GM18498 (cell line): Measurements from ENCODE around the gene PTK6.
"Not testable (repeated sequence)": the region's sequence is repeated elsewhere in the genome, so short reads cannot be mapped to it uniquely, and the experiment has no call there.

ENCODE experiments used
- ATAC-seq: cut with Tn5 transposase; IDR thresholded peaks from one replicate; pipeline ENCODE4 v1.9.1; 2021; ENCODE audit warnings: mild to moderate bottlenecking, moderate library complexity; ENCODE audit not compliant: unreplicated experiment

PTK6 gene

DNA sequence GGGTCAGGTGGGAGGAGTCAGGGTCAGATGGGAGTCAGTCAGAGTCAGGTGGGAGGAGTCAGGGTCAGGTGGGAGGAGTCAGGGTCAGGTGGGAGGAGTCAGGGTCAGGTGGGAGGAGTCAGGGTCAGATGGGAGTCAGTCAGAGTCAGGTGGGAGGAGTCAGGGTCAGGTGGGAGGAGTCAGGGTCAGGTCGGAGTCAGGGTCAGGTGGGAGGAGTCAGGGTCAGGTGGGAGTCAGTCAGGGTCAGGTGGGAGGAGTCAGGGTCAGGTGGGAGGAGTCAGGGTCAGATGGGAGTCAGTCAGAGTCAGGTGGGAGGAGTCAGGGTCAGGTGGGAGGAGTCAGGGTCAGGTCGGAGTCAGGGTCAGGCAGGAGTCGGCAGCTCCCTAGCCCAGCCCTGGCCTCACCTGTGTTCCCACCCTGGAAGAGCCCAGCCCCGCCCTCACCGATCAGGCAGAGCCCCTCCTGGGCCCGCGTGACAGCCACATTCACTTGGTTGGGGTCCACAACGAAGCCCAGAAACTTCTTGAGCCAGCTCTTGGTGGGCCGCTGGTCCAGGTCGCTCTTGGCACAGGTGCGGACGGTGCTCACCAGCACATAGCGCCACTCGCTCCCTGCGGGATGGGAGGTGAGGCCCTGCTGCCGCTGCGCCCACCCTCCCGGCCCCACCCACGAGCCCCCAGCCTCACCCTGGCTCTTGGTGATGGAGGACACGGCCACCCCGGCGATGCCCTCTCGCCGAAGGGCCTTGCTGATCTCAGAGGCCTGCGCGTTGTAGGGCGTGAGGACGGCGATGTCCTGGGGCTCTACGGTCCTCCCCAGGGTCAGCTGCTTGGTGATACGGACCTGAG is 22.5 kb upstream of the PTK6 start:
- not testable (repeated sequence) for ATAC-seq

DNA sequence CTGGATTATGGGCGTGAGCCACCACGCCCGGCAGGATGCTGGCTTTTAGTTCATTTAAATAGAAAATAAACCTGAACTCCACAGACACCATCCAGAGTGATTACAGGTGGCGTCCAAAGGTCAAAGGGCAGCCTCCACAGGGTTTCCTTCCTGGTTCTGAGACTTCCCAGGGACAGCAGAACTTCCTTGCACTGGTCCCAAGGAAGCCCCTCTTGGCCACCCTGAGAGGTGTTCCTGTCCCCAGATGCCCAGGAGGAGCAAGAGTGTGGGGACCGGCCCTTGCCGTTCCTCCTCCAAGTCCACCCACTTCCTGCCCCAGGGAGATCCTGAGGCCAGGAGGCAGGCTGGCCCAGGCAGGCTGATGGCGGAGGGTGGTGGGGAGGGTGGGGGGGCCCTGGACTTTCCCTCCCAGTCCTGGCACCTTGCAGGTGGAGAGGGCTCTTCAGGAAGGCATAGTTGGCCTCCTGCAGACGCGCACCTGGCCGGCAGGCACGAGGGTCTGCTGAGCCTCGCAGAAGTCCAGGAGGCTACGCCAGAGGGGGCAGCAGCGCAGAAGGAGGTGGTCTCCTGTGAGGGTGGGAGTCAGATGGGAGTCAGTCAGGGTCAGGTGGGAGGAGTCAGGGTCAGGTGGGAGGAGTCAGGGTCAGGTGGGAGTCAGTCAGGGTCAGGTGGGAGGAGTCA is 21.8 kb upstream of the PTK6 start:
- ATAC-seq = no peak

DNA sequence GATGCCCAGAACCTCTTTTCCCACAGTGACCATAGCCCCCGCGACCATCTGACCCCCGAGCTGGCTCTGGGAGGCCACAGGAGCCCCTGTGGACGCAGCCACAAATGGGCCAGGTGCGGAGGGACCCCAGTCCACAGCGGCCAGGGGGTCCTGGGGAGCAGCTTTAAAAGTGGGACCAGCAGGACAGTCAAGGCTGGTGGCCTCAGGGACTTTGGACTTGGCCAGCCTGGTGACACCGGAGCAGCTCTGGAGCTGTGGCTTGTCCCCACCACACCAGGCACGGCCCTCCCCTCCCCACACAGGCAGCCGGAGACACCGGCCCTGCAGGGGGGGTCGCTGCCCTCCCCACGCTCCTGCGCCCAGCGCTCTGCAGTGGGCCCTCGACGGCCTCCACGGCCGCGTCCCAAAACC is 20.3 kb upstream of the PTK6 start:
- ATAC-seq = no peak

DNA sequence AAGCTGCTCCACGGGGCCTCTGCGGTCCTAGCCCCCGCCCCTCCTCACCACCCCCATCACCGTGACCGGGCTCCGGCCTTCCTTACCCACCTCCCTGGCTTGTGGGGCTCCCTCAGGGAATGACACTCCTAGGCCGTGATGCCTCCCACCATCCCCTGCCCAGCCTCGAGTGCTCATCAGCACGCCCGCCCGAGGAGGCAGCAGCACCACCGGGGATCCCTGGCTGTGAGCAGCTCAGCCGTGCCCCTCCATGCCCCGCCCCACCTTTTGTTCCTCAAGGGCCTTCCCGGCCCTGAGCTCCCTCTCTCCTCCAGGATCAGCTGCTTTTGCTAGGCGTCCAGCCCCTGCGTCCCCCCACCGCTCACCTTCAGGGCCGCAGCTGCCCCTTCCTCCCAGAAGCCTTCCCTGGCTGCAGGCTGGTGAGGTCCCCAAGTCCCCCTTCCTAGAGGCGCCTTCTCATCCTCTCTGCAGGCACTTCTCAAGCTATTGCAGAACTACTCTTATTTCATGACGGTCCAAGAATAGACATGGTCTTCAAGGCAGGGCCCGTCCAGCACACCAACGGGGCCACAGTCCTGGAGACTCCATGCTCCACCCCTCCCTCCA is 19.8 kb upstream of the PTK6 start:
- ATAC-seq = no peak

GRCh38 chr20:63555661-63556381 is 18.6 kb upstream of the PTK6 start:
- no peak for ATAC-seq

DNA sequence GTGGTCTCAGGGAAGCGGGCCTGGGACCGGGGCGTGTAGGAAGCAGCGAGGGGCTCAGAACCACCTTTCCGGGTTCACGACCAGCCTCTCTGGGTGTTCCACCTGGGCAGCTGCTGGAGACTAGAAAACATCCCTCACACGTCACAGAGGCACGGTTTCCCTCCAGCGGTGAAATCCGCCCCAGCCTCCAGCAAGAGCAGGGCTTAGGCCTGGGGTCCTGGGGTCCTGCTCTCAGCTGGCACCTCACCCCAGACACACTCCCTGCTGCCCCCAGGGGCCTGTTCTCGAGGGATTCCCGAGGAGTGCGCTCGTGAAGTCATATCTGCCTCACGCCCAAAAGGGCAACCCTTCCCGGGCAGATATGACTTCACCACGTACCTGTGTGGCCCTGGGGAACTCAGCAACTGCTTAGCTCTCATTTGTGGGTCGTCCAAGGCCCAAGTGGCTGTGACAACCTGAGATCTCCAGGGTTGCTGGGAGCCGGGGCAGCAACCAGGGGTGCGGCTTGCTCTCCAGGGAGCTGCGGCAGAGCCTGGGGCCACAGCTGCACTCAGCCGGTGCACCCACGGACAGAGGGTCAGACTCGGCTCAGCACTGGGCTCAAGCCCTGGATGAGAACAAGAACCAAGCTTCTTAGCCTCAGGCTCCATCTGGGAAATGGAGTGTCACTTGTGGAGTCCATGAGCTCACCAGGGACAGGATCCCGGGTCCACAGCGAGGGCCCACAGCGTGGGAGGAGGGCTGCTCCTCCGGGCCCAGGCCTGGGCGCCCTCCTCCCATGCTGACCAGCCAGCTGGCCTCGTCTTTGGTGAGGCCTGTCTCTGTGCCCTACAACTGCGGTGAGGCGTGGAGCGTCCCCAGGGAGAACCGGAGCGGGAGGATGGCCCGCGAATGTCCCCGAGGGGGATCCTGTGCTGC is 17.4 kb upstream of the PTK6 start:
- ATAC-seq = peak; percentile 7

DNA sequence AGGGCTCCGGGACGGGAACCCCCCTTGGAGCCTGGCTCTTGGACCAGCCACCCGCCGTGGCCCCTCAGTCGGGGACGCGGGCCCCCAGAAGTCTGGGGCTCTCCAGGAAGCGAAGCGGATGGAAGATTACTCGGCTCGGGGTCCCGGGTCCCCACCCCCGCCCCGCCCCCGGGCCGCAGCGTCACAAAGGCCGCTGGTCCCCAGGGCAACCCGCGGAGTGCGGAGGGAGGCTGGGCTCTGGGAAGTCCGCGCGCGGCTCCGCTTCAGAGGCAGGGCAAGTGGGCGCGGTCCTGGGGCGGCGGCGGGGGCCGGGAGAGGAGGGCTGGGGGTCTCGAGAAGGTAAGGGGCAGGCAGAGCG is 16.7 kb upstream of the PTK6 start, which contains the start of gene FNDC11:
FNDC11 (plus strand) TSS at position 227 of the 358 bp plus-strand sequence. CDS start 1,505 bp downstream, outside the sequence.
- ATAC-seq = peak; percentile 32

DNA sequence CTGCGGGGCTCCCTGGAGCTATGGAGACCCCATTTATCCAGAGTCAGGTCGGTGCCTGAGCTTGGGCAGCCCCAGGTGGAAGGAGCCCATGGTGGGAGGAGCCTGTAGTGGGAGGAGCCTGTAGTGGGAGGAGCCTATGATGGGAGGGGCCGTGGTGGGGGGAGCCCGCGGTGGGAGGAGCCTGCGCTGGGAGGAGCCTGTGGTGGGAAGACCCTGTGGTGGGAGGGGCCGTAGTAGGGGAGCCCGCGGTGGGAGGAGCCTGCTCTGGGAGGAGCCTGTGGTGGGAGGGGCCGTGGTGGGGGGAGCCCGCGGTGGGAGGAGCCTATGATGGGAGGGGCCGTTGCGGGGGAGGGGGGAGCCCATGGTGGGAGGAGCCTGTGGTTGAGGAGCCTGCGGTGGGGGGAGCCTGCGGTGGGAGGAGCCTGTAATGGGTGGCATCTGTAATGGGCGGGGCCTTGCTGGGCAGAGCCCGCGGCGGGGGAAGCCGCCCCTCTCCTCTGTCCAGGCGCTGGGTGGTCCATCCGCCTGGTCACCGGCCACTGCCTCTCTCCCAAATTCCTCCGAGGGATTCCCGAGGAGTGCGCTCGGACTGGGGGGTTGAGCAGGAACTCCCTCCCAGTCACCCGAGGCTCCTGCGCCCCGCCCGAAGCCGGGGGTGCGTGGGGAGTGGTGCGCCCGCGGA is 16.2 kb upstream of the PTK6 start:
- ATAC-seq = peak; percentile 49

DNA sequence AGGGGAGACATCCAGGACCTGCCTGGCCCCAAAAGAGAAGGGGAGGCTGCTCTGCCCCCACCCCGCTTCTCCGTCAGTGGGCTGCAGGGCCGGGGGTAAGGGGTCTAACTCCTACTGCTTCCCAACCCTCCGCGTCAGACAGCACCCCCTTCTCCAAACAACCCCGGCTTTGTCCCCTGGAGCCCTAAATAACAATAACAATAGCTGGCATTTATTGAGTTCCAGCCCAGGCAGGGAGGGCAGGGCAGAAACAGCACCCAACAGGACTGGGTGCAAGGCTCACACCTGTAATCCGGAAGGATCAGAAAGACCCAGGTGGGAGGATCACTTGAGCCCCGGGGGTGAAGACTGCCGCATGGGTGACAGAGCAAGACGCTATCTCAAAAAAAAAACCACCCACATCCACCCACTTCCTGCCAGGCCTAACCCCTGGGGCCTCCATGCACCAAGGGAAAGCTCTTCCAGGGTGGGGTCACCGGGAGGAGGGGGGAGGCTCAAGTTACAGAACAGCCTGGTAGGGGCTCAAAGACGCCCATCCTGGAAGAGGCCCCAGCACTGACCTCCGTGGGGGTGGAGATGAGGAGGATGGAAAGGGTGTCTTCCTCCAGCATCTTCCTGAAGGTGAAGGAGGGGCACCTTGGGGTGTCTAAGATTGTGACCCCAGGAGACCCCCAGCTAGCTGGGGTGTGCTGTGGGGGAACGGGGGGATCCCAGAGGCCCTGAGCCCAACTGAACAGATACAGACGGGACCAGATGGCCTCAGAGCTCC is 15.5 kb upstream of the PTK6 start:
- peak; percentile 38 for ATAC-seq

DNA sequence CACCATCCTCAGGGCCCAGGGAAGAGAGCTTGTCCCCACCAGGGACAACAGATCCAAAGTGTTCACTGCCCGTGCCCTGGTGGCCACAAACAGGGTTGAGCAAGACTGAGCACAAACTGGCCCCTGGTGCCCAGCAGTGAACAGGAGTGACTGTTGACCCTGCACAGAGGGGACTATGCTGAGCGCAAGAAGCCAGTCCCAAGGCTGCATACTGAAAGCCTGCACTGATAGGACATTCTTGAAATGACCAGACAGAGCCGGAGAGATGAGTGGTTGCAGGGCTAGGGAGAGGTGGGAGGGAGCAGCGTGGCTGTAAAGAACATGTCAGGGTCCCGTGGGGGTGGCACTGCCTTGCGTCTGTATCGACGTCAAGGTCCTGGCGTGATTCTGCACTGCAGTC is 13.9 kb upstream of the PTK6 start:
- no peak for ATAC-seq

GRCh38 chr20:63549679-63550282 is 12.6 kb upstream of the PTK6 start:
- no peak for ATAC-seq

DNA sequence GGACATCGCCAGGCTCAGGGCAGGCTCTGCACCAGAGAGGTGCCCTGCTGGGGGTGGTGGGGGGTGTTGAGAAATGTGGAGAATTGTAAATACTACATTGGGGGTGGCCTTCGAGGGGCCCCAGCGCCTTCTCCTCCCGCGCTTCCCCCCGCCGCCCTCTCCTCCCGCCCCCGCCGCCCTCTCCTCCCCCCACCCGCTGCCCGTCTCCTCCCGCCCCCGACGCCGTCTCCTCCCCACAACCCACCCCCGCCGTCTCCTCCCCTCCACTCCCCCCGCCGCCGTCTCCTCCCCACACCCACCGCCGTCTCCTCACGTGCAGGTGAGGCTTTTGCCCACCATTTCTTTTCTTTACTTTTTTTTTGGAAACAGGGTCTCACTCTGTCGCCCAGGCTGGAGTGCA is 11.8 kb upstream of the PTK6 start:
- ATAC-seq = no peak

DNA sequence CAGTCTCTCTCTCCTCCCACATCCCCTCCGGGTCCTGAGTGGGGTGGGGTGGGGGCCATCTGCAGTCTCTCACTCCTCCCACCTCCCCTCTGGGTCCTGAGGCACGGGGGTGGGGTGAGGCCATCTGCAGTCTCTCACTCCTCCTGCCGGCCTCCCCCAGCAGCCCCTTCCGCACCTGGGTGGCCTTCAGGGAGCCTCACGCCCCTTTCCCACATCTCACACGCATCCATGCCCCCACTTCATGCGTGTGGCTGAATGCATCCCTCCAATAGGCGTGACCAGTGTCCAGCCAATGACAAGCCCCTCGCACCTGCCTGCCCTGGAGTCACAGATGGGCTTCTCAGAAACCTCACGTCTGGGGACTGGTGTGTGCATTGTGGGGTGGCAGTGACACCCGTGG is 11.4 kb upstream of the PTK6 start:
- ATAC-seq = no peak

DNA sequence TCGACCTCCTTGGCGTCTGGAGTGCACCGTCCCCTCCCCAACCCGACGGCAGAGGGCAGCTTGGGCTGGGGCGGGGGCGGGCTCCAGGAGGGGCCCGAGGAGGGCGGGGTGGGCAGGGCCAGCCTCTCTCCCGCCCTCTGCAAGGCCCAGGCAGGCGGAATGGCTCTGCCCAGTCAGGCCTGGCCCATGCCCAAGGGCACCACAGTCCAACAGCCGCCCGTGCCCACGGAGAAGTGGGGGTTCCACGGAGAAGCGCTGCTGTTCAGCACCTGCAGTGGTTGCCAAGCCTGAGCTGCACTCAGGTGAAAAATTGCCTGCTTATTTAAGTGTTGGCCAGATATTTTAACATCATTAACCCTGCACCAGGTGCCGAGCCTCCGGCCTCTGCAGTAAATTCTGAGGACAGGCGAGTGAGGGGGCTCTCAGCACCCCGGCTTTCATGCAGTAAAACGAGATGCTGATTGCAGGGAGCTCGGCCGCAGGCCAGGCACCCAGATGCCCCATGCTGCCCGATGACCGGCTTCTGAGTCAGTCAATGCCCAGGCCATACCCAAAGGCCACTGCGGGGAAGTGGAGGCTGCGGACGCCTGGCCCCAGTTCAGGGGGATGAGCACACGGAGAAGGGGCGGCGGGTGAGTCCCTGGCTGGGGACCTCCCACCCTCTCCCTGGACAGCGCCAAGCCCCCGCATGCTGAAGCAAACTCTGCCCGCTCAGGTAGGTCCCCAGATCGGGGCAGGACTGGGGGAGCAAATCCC is 10.7 kb upstream of the PTK6 start, which contains the start of gene SRMS:
SRMS (minus strand) TSS at position 25 of the 756 bp plus-strand sequence. CDS start 286 bp downstream, outside the sequence.
- no peak for ATAC-seq

GRCh38 chr20:63546956-63547724 is 10.0 kb upstream of the PTK6 start:
- no peak for ATAC-seq

DNA sequence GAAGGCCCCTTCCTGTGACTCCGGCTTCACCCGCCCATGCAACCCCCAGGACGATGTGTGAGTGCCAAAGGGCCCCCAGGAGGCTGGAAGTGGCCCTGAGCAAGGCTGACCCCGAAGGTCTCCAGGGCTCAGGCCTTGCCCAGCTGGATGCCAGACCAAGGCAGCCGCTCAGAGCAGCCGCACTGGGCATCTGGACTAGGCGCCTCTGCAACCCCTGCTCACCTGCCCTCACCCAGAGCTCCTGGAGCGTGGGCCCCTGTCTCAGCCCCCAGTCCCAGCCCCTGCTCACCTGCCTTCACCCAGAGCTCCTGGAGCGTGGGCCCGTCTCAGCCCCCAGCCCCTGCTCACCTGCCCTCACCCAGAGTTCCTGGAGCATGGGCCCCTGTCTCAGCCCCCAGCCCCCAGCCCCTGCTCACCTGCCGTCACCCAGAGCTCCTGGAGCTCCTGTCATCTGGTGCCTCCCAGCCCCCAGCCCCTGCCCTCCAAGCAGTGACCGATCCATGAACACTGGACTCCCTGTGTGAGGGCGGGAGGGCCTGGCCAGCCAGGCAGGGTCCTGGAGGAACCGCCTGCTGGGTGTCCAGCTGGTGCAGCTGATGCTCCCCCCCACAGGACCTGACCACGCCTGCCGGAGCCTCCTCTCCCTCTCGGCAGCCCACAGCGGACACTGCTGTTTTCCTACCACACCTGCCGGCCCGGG is 9.2 kb upstream of the PTK6 start:
- ATAC-seq = no peak
